GM19240 (cell line): ENCODE data around the gene NIP7.
"Not testable (repeated sequence)": the region's sequence is repeated elsewhere in the genome, so short reads cannot be mapped to it uniquely, and the experiment has no call there.

Experiments
- DNase-seq: peaks from one replicate; pipeline ENCODE4 v3.0.0; 2011; ENCODE audit warnings: low spot score; ENCODE audit not compliant: insufficient read length

The NIP7 gene

GRCh38 chr16:69344171-69344570, 4.6 kb downstream of the NIP7 start:
- DNase-seq = no peak

- DNase-seq = no peak
Measured at GRCh38 chr16:69345923-69346322, 6.4 kb downstream of the NIP7 start.

DNA sequence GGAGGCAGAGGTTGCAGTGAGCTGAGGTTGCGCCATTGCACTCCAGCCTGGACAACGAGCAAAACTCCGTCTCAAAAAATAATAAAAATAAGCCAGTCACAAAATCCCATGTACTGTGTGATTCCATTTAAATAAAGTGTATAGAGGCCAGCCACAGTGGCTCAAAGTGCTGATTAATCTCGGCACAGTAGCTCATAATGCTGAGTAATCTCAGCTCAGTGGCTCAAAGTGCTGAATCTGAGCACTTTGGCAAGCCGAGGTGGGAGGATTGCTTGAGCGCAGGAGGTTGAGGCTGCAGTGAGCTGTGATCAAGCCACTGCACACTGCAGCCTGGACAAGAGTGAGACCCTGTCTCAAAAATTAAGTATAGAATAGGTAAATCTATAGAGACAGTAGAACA, 7.1 kb downstream of the NIP7 start:
- no peak for DNase-seq

DNA sequence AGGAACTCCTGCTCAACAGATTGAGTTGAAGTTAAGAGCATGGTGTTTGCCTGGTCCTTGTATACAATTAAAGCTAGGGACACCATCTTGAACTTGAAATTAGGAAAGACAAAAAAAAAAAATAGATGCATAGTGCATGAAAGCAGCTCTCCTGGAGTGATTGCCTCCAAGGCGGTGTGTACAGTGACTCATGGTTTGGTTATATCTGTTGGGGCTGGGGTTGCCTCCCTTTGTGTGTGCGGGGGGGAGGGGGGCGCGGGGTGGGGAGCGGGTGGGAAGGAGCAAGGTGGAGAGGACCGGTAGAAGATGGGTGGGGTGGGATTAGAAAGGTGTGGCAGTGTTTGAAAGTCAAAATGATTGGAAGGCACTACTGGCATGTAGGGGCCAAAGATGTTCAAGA, 8.7 kb downstream of the NIP7 start:
- DNase-seq = no peak

GRCh38 chr16:69349536-69349935, 10.0 kb downstream of the NIP7 start:
- DNase-seq = no peak

- no peak for DNase-seq
Measured at GRCh38 chr16:69350536-69351133, 11.1 kb downstream of the NIP7 start.

GRCh38 chr16:69351309-69352027, 11.9 kb downstream of the NIP7 start, which contains the start of gene TMED6:
TMED6 (minus strand) TSS chr16:69351786; CDS start chr16:69351753, 33 bp downstream.
- no peak for DNase-seq

GRCh38 chr16:69360070-69360469, 20.5 kb downstream of the NIP7 start:
- not testable (repeated sequence) for DNase-seq

- DNase-seq = no peak
Measured at GRCh38 chr16:69363281-69363717, 23.7 kb downstream of the NIP7 start.

DNA sequence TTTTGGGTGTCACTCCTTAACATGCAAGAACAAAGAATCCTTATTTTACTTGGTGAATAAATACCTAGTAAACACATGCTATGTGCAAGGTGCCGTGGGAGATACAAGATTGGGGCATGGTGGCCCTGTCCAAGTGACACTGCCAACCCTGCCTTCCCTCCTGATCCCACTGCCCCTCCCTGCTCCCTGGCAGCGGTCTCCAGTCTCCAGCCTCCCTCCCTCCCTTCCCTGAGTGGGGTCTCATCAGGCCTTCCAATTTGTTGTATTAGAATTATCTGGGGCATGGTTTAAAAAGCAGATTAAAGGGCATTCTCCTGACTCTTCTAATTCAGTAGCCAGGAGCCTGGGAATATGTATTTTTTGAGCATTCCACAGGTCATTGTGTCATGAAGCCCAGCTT, 24.5 kb downstream of the NIP7 start:
- DNase-seq = no peak

DNA sequence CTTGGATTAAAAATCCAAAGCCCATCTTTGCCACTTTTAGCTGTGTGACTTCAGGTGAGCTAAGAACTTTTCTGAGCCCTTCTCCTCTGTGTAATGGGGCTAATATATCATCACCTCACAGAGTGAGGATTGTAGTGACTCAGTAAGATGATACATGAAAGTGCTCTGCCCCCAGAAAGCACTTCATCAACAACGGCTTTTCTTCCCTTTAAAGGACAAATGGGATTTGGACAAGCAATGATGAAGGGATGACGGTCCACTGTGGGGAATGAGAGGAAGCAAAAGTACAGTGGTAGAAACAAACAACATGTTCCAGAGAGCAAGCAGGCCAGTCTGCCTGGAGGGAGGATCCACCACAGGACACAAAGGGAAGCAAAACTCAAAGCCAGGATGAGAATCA, 26.3 kb downstream of the NIP7 start:
- DNase-seq = no peak

DNA sequence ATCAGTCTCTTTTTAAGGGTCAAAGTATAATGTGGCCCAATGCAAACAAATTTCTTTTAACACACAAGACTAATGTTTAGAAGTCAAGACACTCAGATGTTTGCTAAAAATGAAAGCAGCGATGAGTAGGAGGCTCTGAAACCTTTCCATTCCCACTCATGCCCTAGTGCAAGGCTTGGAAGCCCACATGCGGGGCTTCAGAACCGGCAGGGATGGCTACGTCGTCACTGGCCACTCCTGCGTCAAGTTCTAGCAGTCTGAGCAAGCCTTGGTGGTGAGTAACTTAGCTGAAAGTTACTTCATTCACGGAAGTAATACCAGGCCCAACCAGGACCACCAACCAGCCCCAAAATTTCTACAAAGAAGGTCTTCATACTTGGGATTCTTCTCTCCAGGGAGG, 26.9 kb downstream of the NIP7 start:
- DNase-seq = no peak

DNA sequence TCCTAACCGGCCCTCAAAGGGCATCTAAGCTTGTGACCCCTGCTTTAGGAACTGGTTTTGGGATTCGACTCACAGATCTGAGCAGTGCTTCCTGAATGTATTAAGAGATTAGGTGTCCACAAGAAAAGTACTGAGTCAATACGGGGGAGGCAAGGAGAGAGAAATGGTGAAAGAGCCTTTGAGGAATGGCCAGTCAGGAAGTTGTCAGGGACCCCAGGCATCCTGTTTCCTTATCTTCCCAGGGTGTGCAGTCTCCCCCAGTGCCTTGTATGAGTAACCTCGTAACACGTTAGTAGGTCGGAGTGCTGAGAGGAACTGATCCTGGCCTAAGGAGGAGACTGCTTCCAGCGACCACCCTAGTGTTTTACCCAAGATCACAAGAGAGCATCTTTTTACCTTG, 28.4 kb downstream of the NIP7 start:
- no peak for DNase-seq

- no peak for DNase-seq
Measured at GRCh38 chr16:69368866-69369265, 29.3 kb downstream of the NIP7 start.

- no peak for DNase-seq
Measured at GRCh38 chr16:69371564-69371963, 32.0 kb downstream of the NIP7 start.

- no peak for DNase-seq
Measured at GRCh38 chr16:69373019-69373418, 33.4 kb downstream of the NIP7 start.

DNA sequence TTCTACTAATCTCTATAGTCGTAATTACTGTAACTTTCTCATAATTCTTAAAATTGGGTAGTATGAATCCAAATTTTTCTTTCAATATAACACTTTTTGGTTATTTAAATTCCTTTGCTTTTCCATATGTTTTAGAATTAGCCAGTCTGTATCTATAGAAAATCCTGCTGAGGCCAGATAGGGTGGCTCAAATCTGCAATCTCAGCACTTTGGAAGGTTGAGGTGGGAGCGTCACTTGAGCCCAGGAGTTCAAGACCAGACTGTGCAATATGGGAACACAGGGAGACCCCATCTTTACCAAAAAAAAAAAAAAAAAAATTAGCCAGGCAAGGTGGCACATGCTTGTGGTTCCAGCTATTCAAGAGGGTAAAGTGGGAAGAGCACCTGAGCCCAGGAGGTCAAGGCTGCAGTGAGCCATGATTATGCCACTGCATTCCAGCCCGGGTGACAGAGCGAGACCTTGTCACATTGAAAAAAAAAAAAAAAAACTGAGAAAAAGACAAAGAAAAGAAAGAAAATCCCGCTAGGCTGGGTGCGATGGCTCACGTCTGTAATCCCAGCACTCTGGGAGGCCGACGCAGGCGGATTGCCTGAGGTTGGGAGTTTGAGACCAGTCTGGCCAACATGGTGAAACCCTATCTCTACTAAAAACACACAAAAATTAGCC, 37.0 kb downstream of the NIP7 start:
- DNase-seq = no peak

- DNase-seq = no peak
Measured at GRCh38 chr16:69378036-69378435, 38.5 kb downstream of the NIP7 start.

GRCh38 chr16:69378760-69379159, 39.2 kb downstream of the NIP7 start:
- DNase-seq = no peak

DNA sequence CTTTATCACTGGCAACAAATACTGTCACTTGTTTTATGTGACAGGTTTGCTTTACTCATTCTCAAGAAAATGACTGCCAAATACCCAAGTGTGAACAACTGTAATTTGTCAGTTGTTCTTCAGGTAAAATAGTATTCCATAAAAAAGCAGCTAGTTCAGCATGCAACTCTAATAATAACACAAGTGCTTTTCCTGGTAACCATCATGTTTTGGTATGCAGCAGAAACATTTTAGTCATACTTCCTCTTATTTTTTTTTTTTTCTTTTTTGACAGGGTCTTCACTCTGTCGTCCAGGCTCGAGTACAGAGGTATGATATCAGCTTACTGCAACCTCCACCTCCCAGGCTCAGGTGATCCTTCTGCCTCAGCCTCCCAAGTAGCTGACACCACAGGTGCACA, 41.7 kb downstream of the NIP7 start:
- DNase-seq = no peak

DNA sequence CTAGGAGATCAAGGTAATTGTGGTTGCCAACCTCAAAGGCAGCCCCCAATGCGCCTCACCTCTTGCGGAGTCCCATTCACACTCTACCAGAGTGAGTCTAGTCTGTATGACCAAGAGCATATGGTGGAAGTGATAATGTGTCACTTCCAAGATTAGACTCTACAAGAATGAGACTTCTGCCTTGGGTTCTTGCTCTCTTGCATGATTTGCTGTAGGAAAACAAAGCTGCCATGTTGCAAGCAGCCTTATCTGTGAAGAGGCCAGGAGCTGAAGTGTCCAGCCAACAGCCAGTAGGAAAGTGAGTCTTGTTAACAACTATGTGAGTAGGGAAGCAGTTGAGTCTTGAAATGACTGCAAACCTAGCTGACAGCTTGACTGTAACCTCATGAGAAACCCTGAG, 42.8 kb downstream of the NIP7 start:
- DNase-seq = no peak

GRCh38 chr16:69384974-69385373, 45.4 kb downstream of the NIP7 start:
- no peak for DNase-seq

- no peak for DNase-seq
Measured at GRCh38 chr16:69386596-69386995, 47.0 kb downstream of the NIP7 start.
